ENCODE measurements around the gene HGFAC.
"Not testable (repeated sequence)": the region's sequence is repeated elsewhere in the genome, so short reads cannot be mapped to it uniquely, and the experiment has no call there.

Gene HGFAC

GRCh38 chr4:3449574-3450534, 8.1 kb downstream of the HGFAC start:
- Mint-ChIP-seq H3K27me3 (no peaks in the 10 kb centered on the region), H3K27ac (no peak overlapping the region), H3K36me3 (no peaks in the 10 kb centered on the region), H3K4me3 (no peak overlapping the region), H3K9me3 (ENCODE audit: low read depth) (no peaks in the 10 kb centered on the region), H3K4me1 (ENCODE audit: low read depth) (no peaks in the 10 kb centered on the region)

- Mint-ChIP-seq H3K4me3 (no peak overlapping the region), H3K36me3 (no peaks in the 10 kb centered on the region), H3K9me3 (ENCODE audit: low read depth) (peaks cover 7% of the 10 kb centered on the region), H3K4me1 (ENCODE audit: low read depth) (no peaks in the 10 kb centered on the region), H3K27me3 (no peaks in the 10 kb centered on the region), H3K27ac (no peak overlapping the region)
These were observed 8.9 kb downstream of the HGFAC start for GRCh38 chr4:3450643-3451042.

- Mint-ChIP-seq H3K4me1 (ENCODE audit: low read depth) (no peaks in the 10 kb centered on the region), H3K27me3 (no peaks in the 10 kb centered on the region), H3K4me3 (no peak overlapping the region), H3K27ac (no peak overlapping the region), H3K9me3 (ENCODE audit: low read depth) (peaks cover 8% of the 10 kb centered on the region), H3K36me3 (no peaks in the 10 kb centered on the region)
These were observed 10.2 kb downstream of the HGFAC start for GRCh38 chr4:3451956-3452355.

GRCh38 chr4:3452376-3452775, 10.6 kb downstream of the HGFAC start:
- Mint-ChIP-seq H3K27ac (no peak overlapping the region), H3K4me1 (ENCODE audit: low read depth) (no peaks in the 10 kb centered on the region), H3K36me3 (no peaks in the 10 kb centered on the region), H3K27me3 (no peaks in the 10 kb centered on the region), H3K9me3 (ENCODE audit: low read depth) (peaks cover 8% of the 10 kb centered on the region), H3K4me3 (no peak overlapping the region)

DNA sequence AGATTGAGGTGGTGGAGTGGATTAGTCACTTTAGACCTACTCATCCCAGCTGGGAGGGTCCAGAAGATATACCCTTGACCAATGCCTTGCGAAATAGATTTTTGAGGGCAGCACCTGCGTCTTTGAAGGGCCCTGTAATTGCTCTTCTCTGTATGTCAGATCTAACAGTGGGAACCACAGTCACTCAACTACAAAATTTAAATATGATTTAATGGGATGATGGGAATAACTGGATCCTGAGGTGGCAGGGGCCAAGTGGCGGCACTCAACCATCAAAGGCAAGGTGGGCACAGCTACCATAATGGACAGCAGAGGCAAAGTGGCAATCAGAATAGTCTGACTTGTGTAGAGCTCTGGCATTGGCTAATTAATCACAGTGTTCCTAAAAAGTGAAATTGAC, 13.8 kb downstream of the HGFAC start:
- H3K27me3 Mint-ChIP-seq; H3K36me3 Mint-ChIP-seq; H3K4me3 Mint-ChIP-seq; H3K4me1 Mint-ChIP-seq (ENCODE audit: low read depth); H3K27ac Mint-ChIP-seq: not testable (repeated sequence)
- peaks cover 10% of the 10 kb centered on the region for H3K9me3 Mint-ChIP-seq (ENCODE audit: low read depth)

- Mint-ChIP-seq H3K4me3 (no peak overlapping the region), H3K27ac (no peak overlapping the region), H3K27me3 (peaks cover 2% of the 10 kb centered on the region)
These were observed 16.6 kb downstream of the HGFAC start for GRCh38 chr4:3458371-3458770.

GRCh38 chr4:3459156-3459555, 17.4 kb downstream of the HGFAC start:
- not testable (repeated sequence) for H3K27me3 Mint-ChIP-seq; H3K36me3 Mint-ChIP-seq; H3K4me3 Mint-ChIP-seq; H3K27ac Mint-ChIP-seq; H3K4me1 Mint-ChIP-seq (ENCODE audit: low read depth)
- H3K9me3 Mint-ChIP-seq (ENCODE audit: low read depth) = peaks cover 10% of the 10 kb centered on the region

More at GRCh38 chr4:3458371-3458770, 16.6 kb downstream of the HGFAC start:
- no peaks in the 10 kb centered on the region for H3K4me1 Mint-ChIP-seq (ENCODE audit: low read depth)
- peaks cover 10% of the 10 kb centered on the region for H3K9me3 Mint-ChIP-seq (ENCODE audit: low read depth)
- H3K36me3 Mint-ChIP-seq = no peaks in the 10 kb centered on the region

GRCh38 chr4:3460926-3461325, 19.2 kb downstream of the HGFAC start:
- Mint-ChIP-seq H3K9me3 (ENCODE audit: low read depth) (peaks cover 3% of the 10 kb centered on the region), H3K4me1 (ENCODE audit: low read depth) (no peaks in the 10 kb centered on the region), H3K36me3 (no peaks in the 10 kb centered on the region), H3K4me3 (no peak overlapping the region), H3K27ac (no peak overlapping the region), H3K27me3 (peaks cover 2% of the 10 kb centered on the region)

DNA sequence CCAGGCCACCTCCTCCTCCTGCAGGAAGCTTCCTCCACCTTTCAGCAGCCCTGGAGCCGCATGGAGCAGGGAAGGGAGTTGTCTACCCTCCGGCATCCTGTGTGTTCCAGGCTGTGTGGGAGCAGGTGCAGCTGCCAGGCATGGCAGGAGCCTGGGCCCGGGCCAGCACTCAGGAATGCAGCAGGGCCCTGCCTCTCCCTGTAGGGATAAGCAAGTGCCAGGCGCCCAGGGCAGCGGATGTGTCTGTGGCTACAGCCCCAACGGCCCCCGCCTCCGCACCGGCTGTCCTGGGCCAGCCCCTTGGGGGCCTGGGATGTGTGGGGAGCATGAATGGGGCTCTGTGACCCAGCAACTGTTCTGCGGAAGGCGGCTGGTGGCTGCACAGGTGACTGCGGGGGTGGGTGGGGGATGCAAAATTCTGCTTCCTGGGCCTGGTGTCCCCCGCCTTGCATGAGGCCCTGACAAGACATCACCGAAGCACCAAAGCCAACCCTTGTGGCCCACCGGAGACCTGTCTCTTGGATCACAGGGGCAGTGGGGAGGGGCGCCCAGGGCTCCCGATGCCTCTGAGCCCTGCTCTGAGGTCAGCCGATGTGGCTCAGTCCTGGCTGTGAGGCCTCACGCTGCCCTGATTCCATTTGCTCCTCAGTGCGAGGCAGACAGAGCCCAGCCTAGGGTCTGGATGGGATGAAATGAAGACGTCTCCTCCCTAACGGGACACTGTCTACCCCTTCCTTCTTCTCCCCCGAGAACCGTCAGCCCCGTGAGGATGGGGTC, 19.9 kb downstream of the HGFAC start:
- H3K4me3 Mint-ChIP-seq = no peak overlapping the region
- H3K9me3 Mint-ChIP-seq (ENCODE audit: low read depth) = peaks cover 3% of the 10 kb centered on the region
- peaks cover 2% of the 10 kb centered on the region for H3K27me3 Mint-ChIP-seq
- H3K4me1 Mint-ChIP-seq (ENCODE audit: low read depth) = no peaks in the 10 kb centered on the region
- no peaks in the 10 kb centered on the region for H3K36me3 Mint-ChIP-seq
- H3K27ac Mint-ChIP-seq = no peak overlapping the region

- no peaks in the 10 kb centered on the region for H3K36me3 Mint-ChIP-seq
- H3K27me3 Mint-ChIP-seq = peaks cover 2% of the 10 kb centered on the region
- peaks cover 3% of the 10 kb centered on the region for H3K9me3 Mint-ChIP-seq (ENCODE audit: low read depth)
- peak overlapping the region; percentile 35 for H3K4me3 Mint-ChIP-seq
- no peak overlapping the region for H3K27ac Mint-ChIP-seq
- H3K4me1 Mint-ChIP-seq (ENCODE audit: low read depth) = no peaks in the 10 kb centered on the region
These were observed 20.6 kb downstream of the HGFAC start for GRCh38 chr4:3462321-3462789.

- Mint-ChIP-seq H3K4me1 (ENCODE audit: low read depth) (no peaks in the 10 kb centered on the region), H3K4me3 (peak within 1 kb of the TSS; percentile 35), H3K9me3 (ENCODE audit: low read depth) (peaks cover 3% of the 10 kb centered on the region), H3K27me3 (peaks cover 2% of the 10 kb centered on the region), H3K36me3 (no peaks in the 10 kb centered on the region), H3K27ac (no peak within 1 kb of the TSS)
These were observed 21.1 kb downstream of the HGFAC start, which contains the start of gene DOK7 for GRCh38 chr4:3462790-3463415. TSS of gene DOK7 (plus strand) at chr4:3463306. CDS start at chr4:3463376, 70 bp downstream.

GRCh38 chr4:3463556-3464348, 22.0 kb downstream of the HGFAC start:
- Mint-ChIP-seq H3K36me3 (no peaks in the 10 kb centered on the region), H3K9me3 (ENCODE audit: low read depth) (peaks cover 3% of the 10 kb centered on the region), H3K4me1 (ENCODE audit: low read depth) (no peaks in the 10 kb centered on the region), H3K27me3 (peaks cover 2% of the 10 kb centered on the region), H3K4me3 (no peak overlapping the region), H3K27ac (no peak overlapping the region)

DNA sequence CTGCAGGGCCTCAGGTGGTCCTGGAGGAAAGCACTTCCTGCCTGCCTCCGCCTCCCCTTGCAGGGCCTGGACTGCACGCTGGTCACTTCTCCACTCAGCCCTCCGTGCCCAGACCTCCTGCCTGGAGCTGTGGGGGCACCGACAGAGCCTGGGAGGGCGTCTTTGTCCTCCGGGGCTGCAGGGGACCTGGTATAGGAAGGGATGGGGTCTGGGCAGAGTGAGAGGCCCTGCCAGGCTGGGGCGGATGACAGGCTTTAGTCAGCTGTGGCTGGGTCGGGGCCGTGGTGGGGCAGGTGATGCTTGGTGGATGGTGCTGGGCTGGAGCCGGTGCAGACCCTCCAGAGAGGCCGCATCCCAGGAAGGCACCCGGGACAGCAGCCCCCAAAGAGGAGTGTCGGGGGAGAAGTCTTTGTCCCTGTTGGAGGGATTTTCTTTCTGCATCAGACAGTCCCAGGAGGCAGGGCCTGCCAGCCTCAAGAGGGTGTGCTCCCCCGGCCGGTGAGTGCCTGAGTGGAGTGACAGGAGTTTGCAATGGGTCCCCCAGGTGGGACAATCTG, 22.7 kb downstream of the HGFAC start:
- no peak overlapping the region for H3K27ac Mint-ChIP-seq
- H3K9me3 Mint-ChIP-seq (ENCODE audit: low read depth) = peaks cover 3% of the 10 kb centered on the region
- no peak overlapping the region for H3K4me3 Mint-ChIP-seq
- no peaks in the 10 kb centered on the region for H3K36me3 Mint-ChIP-seq
- H3K27me3 Mint-ChIP-seq = peaks cover 2% of the 10 kb centered on the region
- no peaks in the 10 kb centered on the region for H3K4me1 Mint-ChIP-seq (ENCODE audit: low read depth)
